HepG2 (cell line): ENCODE data around the gene ADAMTS18. TPM values are rescaled to one million over a fixed set of nuclear protein-coding genes. Genes with fewer than 3 reads are reported as not detected.

Source experiments
- ATAC-seq: fragments of 200-7000 bp; cut with Tn5 transposase; 3 replicates; pipeline ENCODE4 v1.9.1; 2020; ENCODE audit warnings: mild to moderate bottlenecking, moderate library complexity
- BruUV-seq: library from RNA; stranded (reverse); fragments of 400-500 nt; replicated peaks from 2 replicates; lab custom pipeline; 2021; lab: Mats Ljungman, UMichigan
- CTCF ChIA-PET: fragments of 300-600 bp; formaldehyde crosslinking; extraction: SDS; loops from one replicate; lab custom pipeline; 2021; ENCODE audit warnings: low total read pairs, inconsistent platforms, low intra/inter-chr PET ratio; lab: Yijun Ruan, JAX
- POLR2A ChIA-PET: fragments of 350-600 bp; sonication (Branson Sonifier 250); formaldehyde crosslinking; loops from one replicate; lab custom pipeline; 2020; ENCODE audit warnings: antibody characterized with exemption, inconsistent platforms; lab: Yijun Ruan, JAX
- DNase-seq: peaks from one replicate; pipeline ENCODE4 v3.0.0-alpha.2; 2015; ENCODE audit warnings: low spot score
- FAIRE-seq: peaks from 3 replicates; lab custom pipeline; 2011; peaks lifted over from hg19 to GRCh38; lab: Jason Lieb, UNC
- H2AFZ ChIP-seq: one replicate; pipeline ENCODE4 v1.6.1; 2011; ENCODE audit warnings: low read length, inconsistent platforms
- H3K27ac ChIP-seq: fragments of 300-600 bp; 3 replicates; pipeline ENCODE4 v1.8.0; 2011; ENCODE audit warnings: mixed run types, mild to moderate bottlenecking, mixed read lengths, low read length, inconsistent platforms; ENCODE audit not compliant: insufficient read depth; ENCODE audit errors: extremely low read length
- H3K27me3 ChIP-seq, 2 experiments: fragments of 200-600 bp in 1 of 2; 2 replicates in 1 of 2; 3 replicates in 1 of 2; pipeline versions ENCODE4 v1.6.0 to v1.8.0; 2011; ENCODE audit warnings: low read length in 2 of 2, mild to moderate bottlenecking in 2 of 2, moderate library complexity in 2 of 2, inconsistent platforms in 1 of 2; ENCODE audit not compliant: insufficient read depth in 2 of 2, control insufficient read depth in 1 of 2
- H3K36me3 ChIP-seq, 2 experiments: fragments of 200-600 bp in 1 of 2; replicated peaks in 1 of 2; 2 replicates in 1 of 2; 3 replicates in 1 of 2; pipeline versions ENCODE4 v1.5.1 to v1.8.0; 2011; ENCODE audit warnings: low read length in 2 of 2, inconsistent platforms in 1 of 2; ENCODE audit not compliant: insufficient read depth in 2 of 2, control insufficient read depth in 1 of 2
- H3K4me1 ChIP-seq: 2 replicates; pipeline ENCODE4 v1.5.1; 2012; ENCODE audit warnings: low read length, inconsistent platforms; ENCODE audit not compliant: insufficient read depth
- H3K4me2 ChIP-seq: 2 replicates; pipeline ENCODE4 v1.6.0; 2011; ENCODE audit warnings: low read depth, low read length, inconsistent platforms
- H3K4me3 ChIP-seq, 3 experiments: fragments of 200-600 bp in 1 of 3; sonication (generic), shearing (Covaris generic) in 1 of 3; replicated peaks in 1 of 3; 2 replicates each; pipeline ENCODE4 v1.5.1; 2011 to 2016; ENCODE audit warnings: low read length in 3 of 3, inconsistent platforms in 2 of 3, low read depth in 2 of 3, mild to moderate bottlenecking in 2 of 3, control low read depth in 1 of 3, mixed read lengths in 1 of 3; ENCODE audit not compliant: insufficient read depth in 1 of 3
- H3K79me2 ChIP-seq: one replicate; pipeline ENCODE4 v1.6.1; 2011; ENCODE audit warnings: low read length, inconsistent platforms; ENCODE audit not compliant: insufficient read depth
- H3K9ac ChIP-seq: 2 replicates; pipeline ENCODE4 v1.6.0; 2011; ENCODE audit warnings: mild to moderate bottlenecking, low read depth, low read length, inconsistent platforms; ENCODE audit not compliant: insufficient read depth
- H3K9me3 ChIP-seq: 2 replicates; pipeline ENCODE4 v1.5.1; 2012; ENCODE audit warnings: mild to moderate bottlenecking, low read length
- H4K20me1 ChIP-seq: 2 replicates; pipeline ENCODE4 v1.6.0; 2011; ENCODE audit warnings: inconsistent platforms, mild to moderate bottlenecking, low read length, moderate library complexity; ENCODE audit not compliant: insufficient read depth
- BRCA1 ChIP-seq: sonication (generic); formaldehyde crosslinking; IDR thresholded peaks from 2 replicates; pipeline ENCODE4 v1.4.0; 2020; ENCODE audit warnings: missing genetic modification reagents
- CCAR2 ChIP-seq: fragments of 200-400 bp; formaldehyde crosslinking; optimal IDR thresholded peaks from 2 replicates; pipeline ENCODE3; 2018; ENCODE audit warnings: low read depth, mild to moderate bottlenecking, low read length, moderate library complexity
- DBP ChIP-seq: sonication (generic); formaldehyde crosslinking; IDR thresholded peaks from 2 replicates; pipeline ENCODE4 v1.4.0; 2020; ENCODE audit warnings: missing genetic modification reagents; ENCODE audit errors: not compliant biosample characterization
- DNMT3B ChIP-seq: conservative IDR thresholded peaks from 2 replicates; pipeline ENCODE4 v1.6.1; 2016; ENCODE audit warnings: missing biosample characterization, control low read depth
- HHEX ChIP-seq: IDR thresholded peaks from 2 replicates; pipeline ENCODE4 v1.6.1; 2016; ENCODE audit warnings: control low read depth
- HINFP ChIP-seq: sonication (generic); formaldehyde crosslinking; IDR thresholded peaks from 2 replicates; pipeline ENCODE4 v1.4.0; 2020; ENCODE audit warnings: low read depth, mild to moderate bottlenecking, missing genetic modification reagents
- KLF16 ChIP-seq, 2 experiments: sonication (generic) in 1 of 2; formaldehyde crosslinking in 1 of 2; IDR thresholded peaks; 2 replicates each; pipeline versions ENCODE4 v1.6.1 to v1.8.0; 2016 to 2023; ENCODE audit warnings: missing genetic modification reagents in 2 of 2, missing compliant biosample characterization in 1 of 2
- KLF9 ChIP-seq: IDR thresholded peaks from 2 replicates; pipeline ENCODE4 v1.6.1; 2016; ENCODE audit warnings: low read depth
- NFE2 ChIP-seq: sonication (generic); formaldehyde crosslinking; IDR thresholded peaks from 2 replicates; pipeline ENCODE4 v1.4.0; 2020; ENCODE audit warnings: missing genetic modification reagents
- SPEN ChIP-seq: sonication (generic); formaldehyde crosslinking; IDR thresholded peaks from 2 replicates; pipeline ENCODE4 v1.5.1; 2020; ENCODE audit warnings: low read depth, mild to moderate bottlenecking, missing genetic modification reagents
- TP53 ChIP-seq: sonication (generic); formaldehyde crosslinking; conservative IDR thresholded peaks from 2 replicates; pipeline ENCODE4 v1.4.0; 2020; ENCODE audit warnings: missing genetic modification reagents
- ZFP90 ChIP-seq: sonication (generic); formaldehyde crosslinking; IDR thresholded peaks from 2 replicates; pipeline ENCODE4 v1.8.0; 2022; ENCODE audit warnings: missing genetic modification reagents, mild to moderate bottlenecking, inconsistent platforms, borderline replicate concordance
- ZNF121 ChIP-seq: sonication (generic); formaldehyde crosslinking; IDR thresholded peaks from 2 replicates; pipeline ENCODE4 v1.5.0; 2020; ENCODE audit warnings: mild to moderate bottlenecking, missing genetic modification reagents
- ZNF20 ChIP-seq: sonication (generic); formaldehyde crosslinking; IDR thresholded peaks from 2 replicates; pipeline ENCODE4 v1.4.0; 2020; ENCODE audit warnings: mild to moderate bottlenecking, moderate library complexity, missing genetic modification reagents
- ZNF510 ChIP-seq: sonication (generic); formaldehyde crosslinking; IDR thresholded peaks from 2 replicates; pipeline ENCODE4 v1.4.0; 2020; ENCODE audit warnings: low read depth, mild to moderate bottlenecking, missing genetic modification reagents
- ZNF891 ChIP-seq: sonication (generic); formaldehyde crosslinking; IDR thresholded peaks from 2 replicates; pipeline ENCODE4 v1.5.0; 2020; ENCODE audit warnings: mild to moderate bottlenecking, missing genetic modification reagents
- WGBS: methylation state at CpG from one replicate; pipeline ENCODE4 v1.1.6; 2017; ENCODE audit warnings: low lambda C conversion rate; 5-methylcytosine and 5-hydroxymethylcytosine counted together
- in situ Hi-C: cut with HindIII; loops from 2 replicates; pipeline ENCODE4 v1.10.0; 2017; ENCODE audit warnings: low pct_unique_long_range_greater_than_20kb; ENCODE audit not compliant: extremely low pct_ligation_motif_present
- intact Hi-C: fragments of 100-400 bp; cut with micrococcal nuclease; formaldehyde crosslinking; loops from one replicate; pipeline ENCODE4 v1.10.0; 2022; ENCODE audit not compliant: unreplicated experiment
- polyA plus RNA-seq, 8 experiments: library from polyadenylated mRNA; depleted of rRNA in 3 of 8; stranded (reverse) in 7 of 8; unstranded in 1 of 8; fragments of >200 nt; fragmentation: Illumina TruSeq in 4 of 8; extraction: Trizol in 4 of 8; gene quantifications; 2 replicates each; pipeline versions ENCODE4 v1.2.1 to v1.2.3, GENCODE V29; 2011 to 2016; ENCODE audit warnings: low read depth in 4 of 8, missing spikeins in 1 of 8, mixed read lengths in 1 of 8; ENCODE audit not compliant: insufficient read depth in 1 of 8
- total RNA-seq, 5 experiments: library from RNA; depleted of rRNA; stranded (reverse); fragments of >200 nt; fragmentation: Illumina TruSeq; extraction: Trizol; gene quantifications; 2 replicates each; pipeline ENCODE4 v1.2.3, GENCODE V29; 2016; ENCODE audit warnings: low read depth in 1 of 5
- TF ChIP-seq, protein P1 (sequence below): IDR thresholded peaks from 2 replicates; pipeline ENCODE4 v1.6.1; 2012; ENCODE audit warnings: low read depth, low read length, improper control_type of control experiment
- TF ChIP-seq, protein P2 (sequence below): sonication (generic); formaldehyde crosslinking; IDR thresholded peaks from 2 replicates; pipeline ENCODE4 v1.8.0; 2022; ENCODE audit warnings: missing genetic modification reagents, mild to moderate bottlenecking, moderate library complexity, borderline replicate concordance

The ADAMTS18 gene
- total and polyA plus RNA-seq, 2 of the 13 experiments (the other 11 are each of a cell fraction or from before 2014, with no cell fraction given), result 0.01 TPM; not detected in 1

GRCh38 chr16:77394699-77395098 is 40.1 kb downstream of the ADAMTS18 start:
- WGBS, result 0% methylated on average over 2 of the region's 2 CpGs
- Histone ChIP-seq H3K27ac (no peak overlapping the region), H3K79me2 (no peaks in the 10 kb centered on the region), H3K27me3 (peaks cover 0 to 3% of the 10 kb centered on the region in 2 experiments; a peak in 1 of 5 replicates), H3K4me3 (no peak overlapping the region), H3K9me3 (no peaks in the 10 kb centered on the region), H4K20me1 (no peaks in the 10 kb centered on the region), H3K36me3 (no peaks in the 10 kb centered on the region), H2AFZ (no peak overlapping the region), H3K4me2 (no peak overlapping the region), H3K9ac (no peak overlapping the region), H3K4me1 (no peaks in the 10 kb centered on the region)
- DNase-seq (no peak), FAIRE-seq (no peak), ATAC-seq (no peak)
- intact Hi-C loops (no loop called here), in situ Hi-C loops (no loop called here)
- no peak for TF ChIP-seq BRCA1 (CRISPR knock-in tag)
- no peak for TF ChIP-seq ZNF20 (CRISPR knock-in tag)
- no peak for TF ChIP-seq ZNF121 (CRISPR knock-in tag)
- TF ChIP-seq NFE2 (CRISPR knock-in tag), result no peak
- TF ChIP-seq KLF16 (CRISPR knock-in tag; IDR thresholded peaks at IDR 0.05), result no peak
- TF ChIP-seq, protein P1, sequence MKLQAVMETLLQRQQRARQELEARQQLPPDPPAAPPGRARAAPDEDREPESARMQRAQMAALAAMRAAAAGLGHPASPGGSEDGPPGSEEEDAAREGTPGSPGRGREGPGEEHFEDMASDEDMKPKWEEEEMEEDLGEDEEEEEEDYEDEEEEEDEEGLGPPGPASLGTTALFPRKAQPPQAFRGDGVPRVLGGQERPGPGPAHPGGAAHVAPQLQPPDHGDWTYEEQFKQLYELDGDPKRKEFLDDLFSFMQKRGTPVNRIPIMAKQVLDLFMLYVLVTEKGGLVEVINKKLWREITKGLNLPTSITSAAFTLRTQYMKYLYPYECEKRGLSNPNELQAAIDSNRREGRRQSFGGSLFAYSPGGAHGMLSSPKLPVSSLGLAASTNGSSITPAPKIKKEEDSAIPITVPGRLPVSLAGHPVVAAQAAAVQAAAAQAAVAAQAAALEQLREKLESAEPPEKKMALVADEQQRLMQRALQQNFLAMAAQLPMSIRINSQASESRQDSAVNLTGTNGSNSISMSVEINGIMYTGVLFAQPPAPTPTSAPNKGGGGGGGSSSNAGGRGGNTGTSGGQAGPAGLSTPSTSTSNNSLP, result no peak
- TF ChIP-seq KLF9 (CRISPR knock-in tag), result no peak
- TF ChIP-seq TP53 (CRISPR knock-in tag), result no peak
- no peak for TF ChIP-seq SPEN (CRISPR knock-in tag)
- no peak for TF ChIP-seq HHEX (CRISPR knock-in tag)
- TF ChIP-seq DBP (CRISPR knock-in tag), result no peak
- no peak for TF ChIP-seq HINFP (CRISPR knock-in tag)
- no peak for TF ChIP-seq CCAR2
- no peak for TF ChIP-seq ZNF891
- TF ChIP-seq, protein P2, sequence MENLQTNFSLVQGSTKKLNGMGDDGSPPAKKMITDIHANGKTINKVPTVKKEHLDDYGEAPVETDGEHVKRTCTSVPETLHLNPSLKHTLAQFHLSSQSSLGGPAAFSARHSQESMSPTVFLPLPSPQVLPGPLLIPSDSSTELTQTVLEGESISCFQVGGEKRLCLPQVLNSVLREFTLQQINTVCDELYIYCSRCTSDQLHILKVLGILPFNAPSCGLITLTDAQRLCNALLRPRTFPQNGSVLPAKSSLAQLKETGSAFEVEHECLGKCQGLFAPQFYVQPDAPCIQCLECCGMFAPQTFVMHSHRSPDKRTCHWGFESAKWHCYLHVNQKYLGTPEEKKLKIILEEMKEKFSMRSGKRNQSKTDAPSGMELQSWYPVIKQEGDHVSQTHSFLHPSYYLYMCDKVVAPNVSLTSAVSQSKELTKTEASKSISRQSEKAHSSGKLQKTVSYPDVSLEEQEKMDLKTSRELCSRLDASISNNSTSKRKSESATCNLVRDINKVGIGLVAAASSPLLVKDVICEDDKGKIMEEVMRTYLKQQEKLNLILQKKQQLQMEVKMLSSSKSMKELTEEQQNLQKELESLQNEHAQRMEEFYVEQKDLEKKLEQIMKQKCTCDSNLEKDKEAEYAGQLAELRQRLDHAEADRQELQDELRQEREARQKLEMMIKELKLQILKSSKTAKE (CRISPR knock-in tag), result no peak
- TF ChIP-seq ZFP90 (CRISPR knock-in tag), result no peak
- TF ChIP-seq DNMT3B (CRISPR knock-in tag), result no peak
- no peak for TF ChIP-seq ZNF510
- BruUV-seq, result no TSS peak
- ChIA-PET POLR2A (no interaction called here), CTCF (no interaction called here)
